ENCODE results near the gene HDAC4.

Gene HDAC4

GRCh38 chr2:239215988-239216613 is 184.7 kb downstream of the HDAC4 start:
- Histone ChIP-seq H3K4me3 (ENCODE audit: low read depth, low read length) (no peak overlapping the region), H2BK5ac (ENCODE audit: low read depth, low read length, poor library complexity) (no peak overlapping the region), H3K9ac (ENCODE audit: low read length) (no peak overlapping the region), H3K4me2 (ENCODE audit: low read length) (no peak overlapping the region), H3K9me3 (ENCODE audit: insufficient read depth, low read depth, low read length) (no peaks in the 10 kb centered on the region), H2BK120ac (ENCODE audit: insufficient read depth, low read length, poor library complexity) (no peak overlapping the region), H3K23ac (ENCODE audit: low read length) (no peak overlapping the region), H3K79me1 (ENCODE audit: low read length) (no peaks in the 10 kb centered on the region), H3K4ac (ENCODE audit: low read depth, low read length) (no peak overlapping the region), H3K14ac (ENCODE audit: low read length) (no peak overlapping the region), H3K36me3 (ENCODE audit: control insufficient read depth in 1 of 2, insufficient read depth in 2 of 2, low read length in 2 of 2) (no peaks in the 10 kb centered on the region), H3K27ac (ENCODE audit: low read depth, low read length) (no peak overlapping the region), H4K91ac (ENCODE audit: low read depth, low read length) (no peak overlapping the region), H4K8ac (ENCODE audit: low read depth, low read length) (no peak overlapping the region), H3K18ac (ENCODE audit: low read length) (no peak overlapping the region), H3K79me2 (ENCODE audit: control insufficient read depth, insufficient read depth, low read length, poor library complexity) (no peaks in the 10 kb centered on the region), H3K27me3 (ENCODE audit: insufficient read depth, low read length) (no peaks in the 10 kb centered on the region), H2BK12ac (ENCODE audit: low read length) (no peak overlapping the region), H2AK5ac (ENCODE audit: low read length) (no peak overlapping the region), H3K4me1 (ENCODE audit: control insufficient read depth in 1 of 2, insufficient read depth in 2 of 2, low read length in 2 of 2) (peaks cover 4 to 7% of the 10 kb centered on the region in 2 experiments), H2AFZ (ENCODE audit: insufficient read depth, low read length, poor library complexity) (no peak overlapping the region), H4K12ac (ENCODE audit: low read depth, low read length) (no peak overlapping the region)
- WGBS (ENCODE audit: extremely low coverage, insufficient coverage, insufficient read length): no CpG with 5 or more reads among the region's 7 CpGs
- no peak for DNase-seq

GRCh38 chr2:239215136-239215925 is 185.5 kb downstream of the HDAC4 start:
- no peak overlapping the region for H3K23ac ChIP-seq (ENCODE audit: low read length)
- no peak overlapping the region for H3K14ac ChIP-seq (ENCODE audit: low read length)
- H3K4me3 ChIP-seq (ENCODE audit: low read depth, low read length): no peak overlapping the region
- H2BK12ac ChIP-seq (ENCODE audit: low read length): no peak overlapping the region
- H3K79me2 ChIP-seq (ENCODE audit: control insufficient read depth, insufficient read depth, low read length, poor library complexity): no peaks in the 10 kb centered on the region
- no peak overlapping the region for H4K8ac ChIP-seq (ENCODE audit: low read depth, low read length)
- no peak overlapping the region for H3K9ac ChIP-seq (ENCODE audit: low read length)
- no peak overlapping the region for H3K18ac ChIP-seq (ENCODE audit: low read length)
- H3K4me1 ChIP-seq (ENCODE audit: control insufficient read depth in 1 of 2, insufficient read depth in 2 of 2, low read length in 2 of 2): peaks cover 4 to 7% of the 10 kb centered on the region in 2 experiments
- H2BK5ac ChIP-seq (ENCODE audit: low read depth, low read length, poor library complexity): no peak overlapping the region
- H4K12ac ChIP-seq (ENCODE audit: low read depth, low read length): no peak overlapping the region
- DNase-seq: no peak
- H3K4me2 ChIP-seq (ENCODE audit: low read length): no peak overlapping the region
- no peak overlapping the region for H2BK120ac ChIP-seq (ENCODE audit: insufficient read depth, low read length, poor library complexity)
- H2AFZ ChIP-seq (ENCODE audit: insufficient read depth, low read length, poor library complexity): no peak overlapping the region
- no peak overlapping the region for H4K91ac ChIP-seq (ENCODE audit: low read depth, low read length)
- no peak overlapping the region for H3K27ac ChIP-seq (ENCODE audit: low read depth, low read length)
- no peaks in the 10 kb centered on the region for H3K9me3 ChIP-seq (ENCODE audit: insufficient read depth, low read depth, low read length)
- H3K27me3 ChIP-seq (ENCODE audit: insufficient read depth, low read length): no peaks in the 10 kb centered on the region
- H3K36me3 ChIP-seq (ENCODE audit: control insufficient read depth in 1 of 2, insufficient read depth in 2 of 2, low read length in 2 of 2): no peaks in the 10 kb centered on the region
- no peak overlapping the region for H2AK5ac ChIP-seq (ENCODE audit: low read length)
- H3K79me1 ChIP-seq (ENCODE audit: low read length): no peaks in the 10 kb centered on the region
- no CpG with 5 or more reads among the region's 23 CpGs for WGBS (ENCODE audit: extremely low coverage, insufficient coverage, insufficient read length)
- no peak overlapping the region for H3K4ac ChIP-seq (ENCODE audit: low read depth, low read length)

GRCh38 chr2:239214725-239215124 is 186.1 kb downstream of the HDAC4 start:
- Histone ChIP-seq H3K79me2 (ENCODE audit: control insufficient read depth, insufficient read depth, low read length, poor library complexity) (no peaks in the 10 kb centered on the region), H2BK12ac (ENCODE audit: low read length) (no peak overlapping the region), H3K27ac (ENCODE audit: low read depth, low read length) (no peak overlapping the region), H2BK120ac (ENCODE audit: insufficient read depth, low read length, poor library complexity) (no peak overlapping the region), H2AFZ (ENCODE audit: insufficient read depth, low read length, poor library complexity) (no peak overlapping the region), H4K12ac (ENCODE audit: low read depth, low read length) (peak overlapping the region; percentile 18), H3K14ac (ENCODE audit: low read length) (no peak overlapping the region), H2BK5ac (ENCODE audit: low read depth, low read length, poor library complexity) (no peak overlapping the region), H4K91ac (ENCODE audit: low read depth, low read length) (no peak overlapping the region), H3K27me3 (ENCODE audit: insufficient read depth, low read length) (no peaks in the 10 kb centered on the region), H4K8ac (ENCODE audit: low read depth, low read length) (no peak overlapping the region), H3K4me1 (ENCODE audit: control insufficient read depth in 1 of 2, insufficient read depth in 2 of 2, low read length in 2 of 2) (peaks cover 4 to 7% of the 10 kb centered on the region in 2 experiments), H3K23ac (ENCODE audit: low read length) (no peak overlapping the region), H3K9ac (ENCODE audit: low read length) (no peak overlapping the region), H3K36me3 (ENCODE audit: control insufficient read depth in 1 of 2, insufficient read depth in 2 of 2, low read length in 2 of 2) (no peaks in the 10 kb centered on the region), H3K9me3 (ENCODE audit: insufficient read depth, low read depth, low read length) (no peaks in the 10 kb centered on the region), H2AK5ac (ENCODE audit: low read length) (no peak overlapping the region), H3K4me2 (ENCODE audit: low read length) (no peak overlapping the region), H3K18ac (ENCODE audit: low read length) (no peak overlapping the region), H3K4ac (ENCODE audit: low read depth, low read length) (no peak overlapping the region), H3K79me1 (ENCODE audit: low read length) (no peaks in the 10 kb centered on the region), H3K4me3 (ENCODE audit: low read depth, low read length) (no peak overlapping the region)
- WGBS (ENCODE audit: extremely low coverage, insufficient coverage, insufficient read length): no CpG with 5 or more reads among the region's 9 CpGs
- no peak for DNase-seq

GRCh38 chr2:239213643-239214101 is 187.1 kb downstream of the HDAC4 start:
- Histone ChIP-seq H4K91ac (ENCODE audit: low read depth, low read length) (no peak overlapping the region), H2AFZ (ENCODE audit: insufficient read depth, low read length, poor library complexity) (no peak overlapping the region), H3K4me2 (ENCODE audit: low read length) (no peak overlapping the region), H3K23ac (ENCODE audit: low read length) (no peak overlapping the region), H3K4me1 (ENCODE audit: control insufficient read depth in 1 of 2, insufficient read depth in 2 of 2, low read length in 2 of 2) (peaks cover 4 to 7% of the 10 kb centered on the region in 2 experiments), H3K79me2 (ENCODE audit: control insufficient read depth, insufficient read depth, low read length, poor library complexity) (no peaks in the 10 kb centered on the region), H2BK5ac (ENCODE audit: low read depth, low read length, poor library complexity) (no peak overlapping the region), H4K8ac (ENCODE audit: low read depth, low read length) (no peak overlapping the region), H3K27me3 (ENCODE audit: insufficient read depth, low read length) (no peaks in the 10 kb centered on the region), H3K36me3 (ENCODE audit: control insufficient read depth in 1 of 2, insufficient read depth in 2 of 2, low read length in 2 of 2) (no peaks in the 10 kb centered on the region), H3K27ac (ENCODE audit: low read depth, low read length) (no peak overlapping the region), H4K12ac (ENCODE audit: low read depth, low read length) (no peak overlapping the region), H3K18ac (ENCODE audit: low read length) (no peak overlapping the region), H2BK120ac (ENCODE audit: insufficient read depth, low read length, poor library complexity) (no peak overlapping the region), H3K14ac (ENCODE audit: low read length) (no peak overlapping the region), H3K9me3 (ENCODE audit: insufficient read depth, low read depth, low read length) (no peaks in the 10 kb centered on the region), H2AK5ac (ENCODE audit: low read length) (no peak overlapping the region), H2BK12ac (ENCODE audit: low read length) (no peak overlapping the region), H3K4me3 (ENCODE audit: low read depth, low read length) (no peak overlapping the region), H3K4ac (ENCODE audit: low read depth, low read length) (no peak overlapping the region), H3K79me1 (ENCODE audit: low read length) (no peaks in the 10 kb centered on the region), H3K9ac (ENCODE audit: low read length) (no peak overlapping the region)
- DNase-seq: no peak
- no CpG with 5 or more reads among the region's 7 CpGs for WGBS (ENCODE audit: extremely low coverage, insufficient coverage, insufficient read length)
